Liver (tissue), 3 donors: ENCODE results near the gene ZNF775.

Experiments used
- TAF1 ChIP-seq: conservative IDR thresholded peaks from 2 replicates; pipeline ENCODE4 v1.6.1; 2016; ENCODE audit warnings: antibody characterized with exemption, mild to moderate bottlenecking
- TF ChIP-seq, protein P1 (sequence below): IDR thresholded peaks from 2 replicates; pipeline ENCODE4 v1.6.1; 2016; ENCODE audit warnings: antibody characterized with exemption
- TF ChIP-seq, protein P2 (sequence below): fragments of 150-350 bp; IDR thresholded peaks from 2 replicates; pipeline ENCODE4 v1.5.1; 2017; ENCODE audit warnings: improper control_type of control experiment, low read depth, low read length; ENCODE audit not compliant: missing input control
- donor health status: healthy.
- donor health status: healthy.

DNA sequence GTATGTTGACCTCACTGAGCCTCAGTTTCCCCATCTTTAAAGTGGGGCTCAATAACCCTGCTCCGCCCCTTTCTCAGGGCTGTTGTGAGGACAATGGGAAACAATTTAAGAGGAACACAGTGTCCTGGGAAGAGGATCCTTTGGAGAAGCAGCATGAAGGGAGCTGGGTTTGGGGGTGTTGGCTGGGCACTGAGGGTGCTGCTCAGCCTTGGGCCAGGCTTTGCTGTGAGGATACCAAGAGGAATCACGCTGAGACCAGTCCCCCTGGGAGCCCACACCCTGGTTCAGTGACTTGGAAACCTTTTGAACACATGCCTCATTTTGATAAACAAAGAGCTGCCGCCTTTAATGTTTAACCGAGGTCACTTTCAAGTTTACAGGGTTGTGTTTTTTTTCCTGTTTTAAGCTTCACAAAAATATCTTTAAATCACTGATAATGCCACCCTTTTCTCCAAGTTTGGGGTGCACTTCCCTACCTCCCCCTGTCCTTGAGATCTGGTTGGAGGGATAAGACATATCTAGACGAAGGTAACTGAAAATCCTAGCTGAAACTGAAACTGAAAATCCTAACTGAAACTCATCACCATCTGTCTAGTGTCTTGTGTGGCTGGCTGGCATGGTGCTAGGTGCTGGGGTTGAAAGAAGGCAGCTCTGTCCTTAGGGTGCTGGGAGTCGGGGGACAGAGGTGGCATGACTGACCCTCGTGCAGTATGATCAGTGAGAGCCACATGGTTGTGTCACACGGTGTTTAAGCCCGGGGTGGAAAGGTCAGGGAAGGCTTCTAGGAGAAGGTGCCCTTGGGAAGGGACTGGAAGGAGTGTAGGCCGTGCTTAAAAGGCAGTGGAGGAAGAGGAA is 27.7 kb downstream of the ZNF775 start:
- no peak for TF ChIP-seq TAF1
- TF ChIP-seq, protein P1, sequence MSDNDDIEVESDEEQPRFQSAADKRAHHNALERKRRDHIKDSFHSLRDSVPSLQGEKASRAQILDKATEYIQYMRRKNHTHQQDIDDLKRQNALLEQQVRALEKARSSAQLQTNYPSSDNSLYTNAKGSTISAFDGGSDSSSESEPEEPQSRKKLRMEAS: no peak
- TF ChIP-seq, protein P2, sequence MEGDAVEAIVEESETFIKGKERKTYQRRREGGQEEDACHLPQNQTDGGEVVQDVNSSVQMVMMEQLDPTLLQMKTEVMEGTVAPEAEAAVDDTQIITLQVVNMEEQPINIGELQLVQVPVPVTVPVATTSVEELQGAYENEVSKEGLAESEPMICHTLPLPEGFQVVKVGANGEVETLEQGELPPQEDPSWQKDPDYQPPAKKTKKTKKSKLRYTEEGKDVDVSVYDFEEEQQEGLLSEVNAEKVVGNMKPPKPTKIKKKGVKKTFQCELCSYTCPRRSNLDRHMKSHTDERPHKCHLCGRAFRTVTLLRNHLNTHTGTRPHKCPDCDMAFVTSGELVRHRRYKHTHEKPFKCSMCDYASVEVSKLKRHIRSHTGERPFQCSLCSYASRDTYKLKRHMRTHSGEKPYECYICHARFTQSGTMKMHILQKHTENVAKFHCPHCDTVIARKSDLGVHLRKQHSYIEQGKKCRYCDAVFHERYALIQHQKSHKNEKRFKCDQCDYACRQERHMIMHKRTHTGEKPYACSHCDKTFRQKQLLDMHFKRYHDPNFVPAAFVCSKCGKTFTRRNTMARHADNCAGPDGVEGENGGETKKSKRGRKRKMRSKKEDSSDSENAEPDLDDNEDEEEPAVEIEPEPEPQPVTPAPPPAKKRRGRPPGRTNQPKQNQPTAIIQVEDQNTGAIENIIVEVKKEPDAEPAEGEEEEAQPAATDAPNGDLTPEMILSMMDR: no peak
